ENCODE data around the gene GNMT.
A peak's percentile ranks its signal among the peaks of the same experiment; 100 is the strongest.

GNMT gene

GRCh38 chr6:42963179-42963854 is 2.8 kb downstream of the GNMT start:
- H3K4me3 Mint-ChIP-seq = no peak overlapping the region
- no peak overlapping the region for H3K27ac Mint-ChIP-seq
- no peaks in the 10 kb centered on the region for H3K9me3 Mint-ChIP-seq (ENCODE audit: low read depth)
- no peaks in the 10 kb centered on the region for H3K27me3 Mint-ChIP-seq
- H3K36me3 Mint-ChIP-seq = no peaks in the 10 kb centered on the region
- peaks cover 16% of the 10 kb centered on the region for H3K4me1 Mint-ChIP-seq (ENCODE audit: low read depth)

DNA sequence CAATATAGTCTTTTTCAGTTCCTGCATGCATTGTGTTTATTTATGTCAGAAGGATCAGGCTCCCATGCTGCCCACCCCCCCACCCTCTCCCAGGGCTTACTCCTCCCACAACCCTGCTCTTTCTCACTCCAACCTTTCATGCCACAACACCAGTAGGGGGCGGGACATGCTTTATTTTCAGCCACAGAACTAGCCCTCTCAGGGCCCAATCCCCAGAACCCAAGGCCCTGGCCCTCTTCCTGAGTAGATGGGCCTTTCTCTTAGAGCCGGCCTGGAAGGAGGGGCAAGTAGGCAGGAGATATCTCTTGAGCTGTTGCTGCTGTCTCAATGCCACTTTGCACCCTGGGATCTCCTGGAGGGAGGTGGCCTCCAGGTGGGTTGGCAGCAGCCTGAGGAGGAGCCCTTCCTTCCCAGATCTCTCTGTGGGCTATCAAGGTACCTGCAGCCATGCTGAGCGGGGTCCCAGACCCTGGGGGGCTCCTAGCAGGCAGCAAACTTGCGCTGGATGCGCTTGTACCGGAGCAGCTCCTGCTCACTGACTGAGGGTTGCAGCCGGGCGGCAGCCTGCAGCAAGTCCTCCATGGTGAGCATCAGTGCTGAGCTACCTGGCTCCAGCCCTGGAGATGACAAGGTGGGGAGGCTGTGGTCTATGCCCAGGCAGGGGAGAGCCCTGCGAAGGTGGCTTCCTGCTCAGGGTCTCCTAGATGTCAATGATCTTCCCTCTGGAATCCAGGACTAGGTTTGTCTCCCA is 3.5 kb downstream of the GNMT start:
- H3K27me3 Mint-ChIP-seq = no peaks in the 10 kb centered on the region
- H3K9me3 Mint-ChIP-seq (ENCODE audit: low read depth) = no peaks in the 10 kb centered on the region
- H3K36me3 Mint-ChIP-seq = peaks cover under 1% of the 10 kb centered on the region
- peaks cover 16% of the 10 kb centered on the region for H3K4me1 Mint-ChIP-seq (ENCODE audit: low read depth)
- no peak overlapping the region for H3K27ac Mint-ChIP-seq
- H3K4me3 Mint-ChIP-seq = no peak overlapping the region

- H3K9me3 Mint-ChIP-seq (ENCODE audit: low read depth) = no peaks in the 10 kb centered on the region
- peaks cover 2% of the 10 kb centered on the region for H3K36me3 Mint-ChIP-seq
- H3K4me1 Mint-ChIP-seq (ENCODE audit: low read depth) = peaks cover 12% of the 10 kb centered on the region
- no peaks in the 10 kb centered on the region for H3K27me3 Mint-ChIP-seq
- no peak overlapping the region for H3K27ac Mint-ChIP-seq
- no peak overlapping the region for H3K4me3 Mint-ChIP-seq
Observed at GRCh38 chr6:42966571-42966970, 6.0 kb downstream of the GNMT start.

- H3K4me3 Mint-ChIP-seq = no peak overlapping the region
- no peaks in the 10 kb centered on the region for H3K27me3 Mint-ChIP-seq
- peaks cover 12% of the 10 kb centered on the region for H3K4me1 Mint-ChIP-seq (ENCODE audit: low read depth)
- peaks cover 2% of the 10 kb centered on the region for H3K36me3 Mint-ChIP-seq
- no peaks in the 10 kb centered on the region for H3K9me3 Mint-ChIP-seq (ENCODE audit: low read depth)
- H3K27ac Mint-ChIP-seq = no peak overlapping the region
Observed at GRCh38 chr6:42967228-42967627, 6.7 kb downstream of the GNMT start.

DNA sequence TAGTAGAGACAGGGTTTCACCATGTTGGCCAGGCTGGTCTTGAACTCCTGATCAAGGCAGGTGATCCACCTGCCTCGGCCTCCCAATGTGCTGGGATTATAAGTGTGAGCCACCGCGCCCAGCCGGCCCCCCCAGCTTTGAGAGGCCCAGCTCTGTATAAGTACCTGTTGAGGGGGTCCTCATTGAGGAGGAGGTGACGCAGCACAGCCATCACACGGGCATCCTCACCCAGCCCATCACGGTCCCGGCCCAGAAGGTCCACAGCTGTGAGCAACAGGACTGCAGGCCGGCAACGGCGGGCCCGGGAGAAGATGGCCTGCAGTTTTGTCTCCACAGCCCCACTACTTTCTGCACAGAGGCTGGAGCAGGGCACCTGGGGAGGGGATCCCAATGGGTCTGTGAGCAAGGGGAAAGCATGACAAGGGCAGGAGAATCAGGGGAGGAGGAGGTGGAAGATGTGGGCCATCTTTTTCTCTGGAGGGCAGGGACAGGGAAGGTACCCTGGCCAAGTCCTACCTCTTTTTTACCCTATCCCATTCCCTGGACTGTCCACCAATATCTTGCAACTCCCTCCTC is 7.7 kb downstream of the GNMT start:
- peaks cover 2% of the 10 kb centered on the region for H3K36me3 Mint-ChIP-seq
- no peaks in the 10 kb centered on the region for H3K27me3 Mint-ChIP-seq
- no peaks in the 10 kb centered on the region for H3K9me3 Mint-ChIP-seq (ENCODE audit: low read depth)
- peaks cover 12% of the 10 kb centered on the region for H3K4me1 Mint-ChIP-seq (ENCODE audit: low read depth)
- no peak overlapping the region for H3K27ac Mint-ChIP-seq
- H3K4me3 Mint-ChIP-seq = no peak overlapping the region

DNA sequence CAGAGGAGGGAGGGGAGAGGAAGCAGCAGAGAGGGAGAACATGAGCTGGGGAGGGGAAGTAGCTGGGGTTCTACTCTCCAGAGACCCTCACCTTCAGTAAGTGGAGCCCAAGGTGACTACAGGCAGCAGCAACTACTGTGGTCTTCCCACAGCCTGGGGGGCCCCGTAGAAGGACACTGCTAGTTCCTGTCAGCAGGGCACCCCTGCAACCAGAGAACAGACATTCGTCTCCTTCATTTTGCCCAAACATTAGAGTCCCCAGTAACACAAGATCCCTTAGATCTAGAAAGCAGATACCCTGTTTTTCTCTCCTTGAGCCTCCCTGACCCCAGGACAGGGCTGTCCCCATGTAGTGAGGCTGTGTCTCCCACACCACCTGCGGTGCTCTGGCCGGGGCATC is 8.2 kb downstream of the GNMT start:
- H3K36me3 Mint-ChIP-seq = peaks cover 2% of the 10 kb centered on the region
- no peak overlapping the region for H3K4me3 Mint-ChIP-seq

GRCh38 chr6:42969431-42969830 is 8.9 kb downstream of the GNMT start:
- H3K4me1 Mint-ChIP-seq (ENCODE audit: low read depth) = peaks cover 11% of the 10 kb centered on the region
- H3K36me3 Mint-ChIP-seq = peaks cover 4% of the 10 kb centered on the region
- H3K9me3 Mint-ChIP-seq (ENCODE audit: low read depth) = no peaks in the 10 kb centered on the region
- no peaks in the 10 kb centered on the region for H3K27me3 Mint-ChIP-seq
- H3K4me3 Mint-ChIP-seq = no peak overlapping the region
- no peak overlapping the region for H3K27ac Mint-ChIP-seq

More for the DNA sequence above, 8.2 kb downstream of the GNMT start:
- H3K27me3 Mint-ChIP-seq = no peaks in the 10 kb centered on the region
- H3K27ac Mint-ChIP-seq = no peak overlapping the region
- H3K9me3 Mint-ChIP-seq (ENCODE audit: low read depth) = no peaks in the 10 kb centered on the region
- H3K4me1 Mint-ChIP-seq (ENCODE audit: low read depth) = peaks cover 12% of the 10 kb centered on the region

- Mint-ChIP-seq H3K4me1 (ENCODE audit: low read depth) (peaks cover 16% of the 10 kb centered on the region), H3K9me3 (ENCODE audit: low read depth) (no peaks in the 10 kb centered on the region), H3K27ac (no peak overlapping the region), H3K4me3 (no peak overlapping the region), H3K36me3 (peaks cover 4% of the 10 kb centered on the region), H3K27me3 (no peaks in the 10 kb centered on the region)
Observed at GRCh38 chr6:42969934-42970333, 9.4 kb downstream of the GNMT start.

DNA sequence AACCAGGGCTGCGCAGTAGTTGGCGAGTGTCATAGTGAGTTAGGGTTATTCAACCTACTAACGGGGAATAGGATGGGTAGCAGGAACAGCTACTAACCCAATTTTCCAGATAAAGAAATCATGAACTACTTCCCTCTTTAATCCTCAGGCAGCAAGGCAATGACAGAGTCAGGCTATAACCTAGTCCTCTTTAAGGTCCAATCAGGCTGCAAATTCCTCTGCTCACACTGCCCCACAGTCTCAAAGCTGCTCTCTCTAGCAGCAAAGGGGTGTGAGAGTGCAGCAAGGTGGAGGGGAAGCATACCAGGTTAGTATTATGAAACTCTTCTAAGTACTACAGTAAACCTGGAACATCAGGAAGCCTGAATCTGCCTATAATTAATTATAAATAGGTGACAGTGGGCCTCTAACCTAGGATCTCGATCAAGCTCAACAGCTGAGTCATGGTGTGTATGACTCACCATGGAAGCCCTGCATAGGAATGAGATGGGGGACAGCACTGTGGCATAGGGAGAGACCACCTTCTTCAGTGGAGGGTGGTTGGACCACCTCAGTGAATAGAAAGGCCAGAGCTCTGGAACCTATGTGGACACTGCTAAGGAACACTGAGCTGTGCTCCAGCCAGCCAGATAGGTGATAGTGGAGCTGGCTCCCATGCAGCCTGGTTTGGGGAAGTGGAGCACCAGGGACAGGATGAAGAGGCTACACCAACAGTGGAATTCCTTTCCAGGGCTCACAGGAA is 10.5 kb downstream of the GNMT start:
- Mint-ChIP-seq H3K36me3 (peaks cover 4% of the 10 kb centered on the region), H3K4me1 (ENCODE audit: low read depth) (peaks cover 22% of the 10 kb centered on the region), H3K27me3 (no peaks in the 10 kb centered on the region), H3K9me3 (ENCODE audit: low read depth) (no peaks in the 10 kb centered on the region), H3K4me3 (no peak overlapping the region), H3K27ac (peak overlapping the region; percentile 80)

DNA sequence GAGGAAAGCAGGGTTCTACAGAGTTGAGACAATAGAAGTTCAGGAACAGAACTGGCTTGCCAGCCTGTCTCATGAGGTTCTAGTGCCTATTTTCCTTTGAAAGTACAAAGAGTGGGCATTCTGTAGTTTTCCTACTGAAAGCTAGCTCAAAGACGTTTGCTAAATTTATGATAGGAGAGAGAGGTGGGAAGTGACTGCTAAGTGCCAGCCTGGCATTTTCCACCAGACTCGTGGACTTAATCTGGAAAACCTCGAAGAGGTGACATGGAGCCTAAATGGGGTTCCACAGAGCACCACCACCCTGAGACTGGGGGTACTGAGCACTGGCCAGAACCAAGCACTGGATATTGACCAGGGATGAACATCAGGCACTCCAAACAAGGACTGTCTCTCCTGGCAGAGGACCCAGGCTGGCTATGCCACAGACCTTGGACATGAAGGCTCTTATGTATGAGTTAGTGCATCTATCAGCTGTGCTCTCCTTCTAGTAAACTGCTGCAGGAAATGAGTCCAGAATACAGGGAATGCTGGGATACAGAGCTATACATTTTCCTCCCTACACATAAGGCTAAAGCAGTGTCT is 11.3 kb downstream of the GNMT start:
- Mint-ChIP-seq H3K4me3 (no peak overlapping the region), H3K27ac (no peak overlapping the region), H3K9me3 (ENCODE audit: low read depth) (no peaks in the 10 kb centered on the region), H3K36me3 (peaks cover 5% of the 10 kb centered on the region), H3K4me1 (ENCODE audit: low read depth) (peaks cover 27% of the 10 kb centered on the region), H3K27me3 (no peaks in the 10 kb centered on the region)

DNA sequence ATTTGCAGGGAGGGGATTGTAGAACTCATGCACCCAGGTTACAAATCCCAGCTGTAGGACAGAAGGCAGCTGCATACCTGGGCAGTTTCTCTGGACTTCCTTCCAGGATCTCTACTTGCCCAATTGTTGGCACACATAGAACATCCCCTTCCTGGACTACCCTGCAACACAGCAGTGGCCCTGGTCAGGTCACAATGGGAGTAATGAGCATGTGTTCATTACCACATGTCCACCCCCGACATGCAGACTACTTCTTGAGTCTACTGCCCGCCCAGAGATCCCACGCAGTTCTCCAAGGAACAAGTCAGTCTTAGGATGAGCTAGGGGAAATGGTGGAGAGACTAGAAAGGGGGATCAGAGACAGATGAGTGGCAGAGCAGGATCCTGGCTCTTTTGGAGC is 13.4 kb downstream of the GNMT start:
- Mint-ChIP-seq H3K36me3 (peaks cover 7% of the 10 kb centered on the region), H3K27me3 (no peaks in the 10 kb centered on the region), H3K27ac (peak overlapping the region; percentile 75), H3K9me3 (ENCODE audit: low read depth) (no peaks in the 10 kb centered on the region), H3K4me3 (no peak overlapping the region), H3K4me1 (ENCODE audit: low read depth) (peaks cover 35% of the 10 kb centered on the region)

DNA sequence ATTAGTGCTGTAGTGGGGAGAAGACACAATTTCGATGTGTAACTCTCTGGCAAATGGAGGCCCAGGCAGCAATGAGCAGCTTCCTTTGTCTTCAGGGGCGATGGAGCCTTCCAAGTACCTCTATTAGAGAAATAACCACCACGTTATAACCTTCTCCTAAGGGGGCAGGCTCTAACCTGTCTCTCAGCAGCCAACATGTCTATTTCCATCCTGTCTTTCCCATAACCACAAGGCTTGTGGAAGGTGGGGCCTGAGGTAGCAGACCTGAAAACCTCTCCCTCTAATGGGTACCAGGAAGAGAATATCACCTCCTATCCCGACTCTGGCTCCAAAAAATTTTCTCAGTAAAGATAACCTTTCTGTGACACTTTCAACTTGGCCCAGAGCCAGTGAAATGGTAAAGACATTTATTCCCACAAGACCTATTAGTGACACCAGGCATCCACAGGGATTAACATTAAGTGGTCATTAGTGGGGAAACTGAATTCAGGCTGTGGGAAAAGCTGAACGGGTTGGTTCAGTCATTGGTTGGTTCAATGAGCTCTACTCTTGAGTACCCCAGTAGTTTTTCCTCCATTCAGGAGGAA is 14.5 kb downstream of the GNMT start:
- H3K27me3 Mint-ChIP-seq = no peaks in the 10 kb centered on the region
- H3K9me3 Mint-ChIP-seq (ENCODE audit: low read depth) = no peaks in the 10 kb centered on the region
- peak overlapping the region; percentile 38 for H3K4me3 Mint-ChIP-seq
- H3K27ac Mint-ChIP-seq = peak overlapping the region; percentile 82
- peaks cover 45% of the 10 kb centered on the region for H3K4me1 Mint-ChIP-seq (ENCODE audit: low read depth)
- peaks cover 5% of the 10 kb centered on the region for H3K36me3 Mint-ChIP-seq

DNA sequence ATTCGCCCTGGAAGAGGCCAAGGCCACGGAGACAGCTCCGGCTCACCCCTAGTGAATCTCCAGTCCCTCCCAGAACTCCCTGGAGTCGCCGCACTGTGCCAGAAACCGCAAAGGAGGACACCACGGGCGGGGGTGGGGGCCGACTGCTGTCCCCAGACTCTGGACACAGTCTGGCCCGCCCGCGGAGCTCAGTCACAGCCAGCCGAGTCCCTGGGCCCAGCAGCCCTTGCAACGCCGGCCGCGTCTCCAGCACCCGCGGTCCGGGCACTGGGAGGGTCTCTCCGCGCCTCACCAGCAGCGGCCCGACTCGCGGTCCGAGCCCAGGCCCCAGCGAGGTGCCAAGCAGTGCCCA is 17.9 kb downstream of the GNMT start:
- Mint-ChIP-seq H3K27me3 (no peaks in the 10 kb centered on the region), H3K9me3 (ENCODE audit: low read depth) (no peaks in the 10 kb centered on the region), H3K27ac (peak overlapping the region; percentile 84), H3K4me3 (peak overlapping the region; percentile 88), H3K4me1 (ENCODE audit: low read depth) (peaks cover 44% of the 10 kb centered on the region), H3K36me3 (peaks cover 5% of the 10 kb centered on the region)

GRCh38 chr6:42978839-42979522 is 18.4 kb downstream of the GNMT start, which contains the start of gene PEX6:
Gene PEX6 (minus strand): TSS chr6:42979181. CDS start chr6:42979150, 31 bp downstream.
- peak within 1 kb of the TSS; percentile 92 for H3K4me3 Mint-ChIP-seq
- no peaks in the 10 kb centered on the region for H3K9me3 Mint-ChIP-seq (ENCODE audit: low read depth)
- H3K27ac Mint-ChIP-seq = peak within 1 kb of the TSS; percentile 98
- H3K27me3 Mint-ChIP-seq = no peaks in the 10 kb centered on the region
- H3K4me1 Mint-ChIP-seq (ENCODE audit: low read depth) = peaks cover 48% of the 10 kb centered on the region
- peaks cover 3% of the 10 kb centered on the region for H3K36me3 Mint-ChIP-seq

All from activated naive CD8-positive, alpha-beta T cell (primary cell).